NCI-H2081 (cell line): ENCODE results near the gene CACNA1B.

Source experiments
- DNase-seq, 2 experiments: peaks; one replicate each; lab custom pipeline; 2025; lab: John Stamatoyannopoulos, UW

The CACNA1B gene

GRCh38 chr9:137877506-137878122, at the start of gene CACNA1B:
Gene CACNA1B (plus strand): TSS chr9:137877782. CDS start chr9:137877934, 152 bp downstream.
- DNase-seq = peak; percentile 31 to 55

GRCh38 chr9:137827908-137828526, 49.6 kb upstream of the CACNA1B start:
- no peak for DNase-seq

- no peak for DNase-seq
Measured at GRCh38 chr9:137828527-137829259, 48.9 kb upstream of the CACNA1B start.

DNA sequence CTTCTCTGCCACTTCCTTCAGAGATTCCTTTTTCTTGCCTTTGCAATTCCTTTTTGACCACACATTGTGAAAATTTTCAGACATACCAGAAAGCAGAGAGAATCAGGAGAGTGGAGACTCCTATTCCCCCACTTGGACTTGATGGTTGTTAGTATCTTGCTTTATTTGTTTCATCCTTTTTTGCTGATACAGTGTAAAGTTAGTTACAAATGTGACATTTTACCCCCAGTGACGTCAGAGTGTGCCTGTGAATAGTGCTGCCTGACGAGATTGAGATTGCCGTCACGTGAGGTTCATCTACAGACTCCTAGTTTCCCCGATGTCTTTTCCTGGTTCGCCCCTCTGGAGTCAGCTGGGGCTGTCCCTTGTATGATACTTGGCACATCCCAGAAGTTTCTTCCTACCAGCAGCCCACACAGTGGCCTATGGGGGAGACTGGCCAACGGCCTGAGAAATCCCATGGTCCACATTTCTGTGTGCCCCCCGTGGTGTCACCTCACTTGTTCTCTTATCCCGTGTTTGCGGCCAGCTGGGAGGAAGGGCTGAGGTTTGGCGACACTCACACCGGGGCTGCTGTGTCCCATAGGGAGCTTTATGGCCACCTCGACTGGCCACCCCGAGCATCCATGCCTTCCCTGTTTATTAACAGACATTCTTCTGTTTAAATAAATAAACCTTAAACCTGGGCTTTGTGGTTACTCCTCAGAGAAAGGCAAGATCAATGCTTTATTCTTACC, 48.2 kb upstream of the CACNA1B start:
- no peak for DNase-seq

GRCh38 chr9:137832191-137832700, 45.3 kb upstream of the CACNA1B start:
- DNase-seq = no peak

- DNase-seq = no peak
Measured at GRCh38 chr9:137832830-137833590, 44.6 kb upstream of the CACNA1B start.

GRCh38 chr9:137833721-137834613, 43.6 kb upstream of the CACNA1B start:
- DNase-seq = no peak

- no peak for DNase-seq
Measured at GRCh38 chr9:137834846-137835546, 42.6 kb upstream of the CACNA1B start.

- no peak for DNase-seq
Measured at GRCh38 chr9:137836151-137836830, 41.3 kb upstream of the CACNA1B start.

DNA sequence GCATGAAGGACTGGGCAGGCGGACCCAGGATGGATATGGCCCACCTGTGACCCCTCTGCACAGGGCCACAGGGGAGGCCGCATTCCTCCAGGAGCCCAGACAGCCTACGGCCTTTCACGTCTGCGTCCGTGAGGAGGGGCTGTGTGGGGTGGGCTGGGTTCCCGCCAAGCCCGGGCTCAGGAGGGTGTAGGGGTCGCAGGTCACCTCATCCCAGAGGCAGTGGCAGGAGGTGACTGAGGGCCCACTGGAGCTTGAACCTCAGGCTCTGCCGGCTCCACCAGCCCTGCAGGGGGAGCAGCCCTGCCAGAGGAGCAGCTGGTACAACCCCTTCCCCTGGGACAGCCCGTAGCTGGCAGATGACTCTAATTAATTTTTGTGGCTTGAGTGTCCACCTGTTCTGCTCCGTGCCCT, 40.7 kb upstream of the CACNA1B start:
- no peak for DNase-seq

DNA sequence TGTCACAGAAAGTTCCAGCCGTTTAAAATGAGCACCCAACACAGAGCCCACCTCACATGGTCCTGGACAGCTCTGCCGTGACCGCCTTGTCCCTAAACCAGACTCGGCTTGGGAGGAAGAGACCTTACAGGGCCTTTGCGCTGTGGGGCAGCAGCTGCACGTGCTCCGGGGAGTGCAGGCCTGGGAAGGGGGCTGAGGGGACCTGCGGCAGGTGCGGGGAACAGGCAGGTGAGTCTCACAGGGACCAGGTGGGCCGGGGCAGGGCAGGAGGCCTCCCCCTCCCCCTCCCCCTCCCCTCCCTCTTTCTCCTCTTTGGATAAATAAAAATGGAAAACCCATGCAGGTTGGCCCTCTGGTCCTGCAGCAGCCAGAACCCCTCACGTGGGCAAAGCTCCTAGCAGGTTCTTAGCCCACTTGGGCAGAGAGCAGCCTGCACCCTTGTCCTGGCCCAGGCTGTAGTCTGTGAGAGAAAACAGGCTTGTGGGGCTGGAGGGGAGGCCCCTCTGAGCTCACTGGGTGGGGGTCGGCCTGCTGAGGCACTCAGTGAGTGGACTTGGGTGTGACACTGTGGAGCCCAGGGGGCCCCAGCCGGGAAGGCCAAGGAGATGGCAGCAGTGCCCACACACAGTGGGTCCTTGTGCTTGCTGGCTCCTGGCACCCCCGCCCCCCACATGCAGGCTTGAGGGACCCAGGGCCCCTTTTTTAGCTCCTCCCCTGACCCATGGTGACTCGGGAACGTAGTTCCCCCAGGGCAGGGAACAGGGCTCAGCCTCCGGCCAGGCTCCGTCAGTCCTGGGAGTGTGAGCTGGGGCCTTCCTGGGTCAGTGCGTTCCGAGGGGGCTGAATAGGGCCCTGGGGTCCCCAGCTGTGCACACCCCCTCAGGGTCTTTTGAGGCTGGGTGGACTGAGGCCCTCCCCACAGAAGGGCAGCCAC, 40.0 kb upstream of the CACNA1B start:
- DNase-seq = no peak

- no peak for DNase-seq
Measured at GRCh38 chr9:137838576-137838975, 39.0 kb upstream of the CACNA1B start.

DNA sequence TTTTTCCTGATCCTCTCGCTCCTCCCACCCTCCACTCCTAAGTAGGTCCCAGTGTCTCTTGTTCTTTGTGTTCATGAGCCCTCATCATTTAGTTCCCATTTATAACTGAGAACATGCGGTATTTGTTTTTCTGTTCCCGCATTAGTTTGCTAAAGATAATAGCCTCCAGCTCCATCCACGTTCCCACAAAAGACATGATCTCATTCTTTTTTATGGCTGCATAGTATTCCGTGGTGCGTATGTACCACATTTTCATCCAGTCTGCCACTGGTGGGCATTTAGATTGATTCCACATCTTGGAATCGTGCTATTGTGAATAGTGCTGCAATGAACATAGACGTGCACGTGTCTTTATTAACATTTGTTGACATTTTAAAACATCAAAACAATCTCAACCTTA, 34.2 kb upstream of the CACNA1B start:
- DNase-seq = no peak

DNA sequence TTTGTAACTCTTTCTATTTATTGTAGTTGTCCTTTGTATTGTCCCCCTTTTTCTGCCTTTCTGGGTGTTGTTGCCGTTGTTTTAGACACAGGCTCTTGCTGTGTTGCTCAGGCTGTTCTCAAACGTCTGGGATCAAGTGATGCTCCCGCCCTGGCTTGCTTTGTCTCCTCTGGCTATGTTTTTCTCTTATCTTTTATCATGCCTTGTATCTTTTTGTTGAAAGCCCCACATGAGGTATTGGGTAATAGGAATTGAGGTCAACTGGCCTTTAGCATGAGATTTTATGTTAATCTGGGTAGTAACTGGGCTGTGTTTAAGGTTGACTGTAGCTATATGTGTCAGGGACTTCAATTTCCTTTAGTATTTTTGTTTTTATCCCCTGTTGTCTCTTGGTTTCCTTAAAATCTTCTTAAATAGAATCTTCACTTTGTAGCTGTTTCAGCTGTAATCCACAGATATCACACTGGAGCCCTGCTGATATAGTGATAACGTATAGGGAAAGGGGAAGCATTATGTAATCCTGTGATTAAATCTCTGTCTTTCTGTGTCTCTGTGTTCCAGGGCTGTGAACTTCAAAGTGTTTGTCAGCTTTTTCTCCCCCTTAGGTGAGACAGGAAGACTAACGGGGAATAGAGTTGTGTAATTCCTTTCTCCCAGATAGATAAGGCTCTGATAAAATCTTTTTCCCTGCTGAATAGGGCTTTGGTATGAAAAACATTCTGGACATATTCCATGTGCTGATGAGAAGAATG, 25.9 kb upstream of the CACNA1B start:
- DNase-seq = no peak

GRCh38 chr9:137853392-137853995, 24.1 kb upstream of the CACNA1B start:
- DNase-seq = no peak

DNA sequence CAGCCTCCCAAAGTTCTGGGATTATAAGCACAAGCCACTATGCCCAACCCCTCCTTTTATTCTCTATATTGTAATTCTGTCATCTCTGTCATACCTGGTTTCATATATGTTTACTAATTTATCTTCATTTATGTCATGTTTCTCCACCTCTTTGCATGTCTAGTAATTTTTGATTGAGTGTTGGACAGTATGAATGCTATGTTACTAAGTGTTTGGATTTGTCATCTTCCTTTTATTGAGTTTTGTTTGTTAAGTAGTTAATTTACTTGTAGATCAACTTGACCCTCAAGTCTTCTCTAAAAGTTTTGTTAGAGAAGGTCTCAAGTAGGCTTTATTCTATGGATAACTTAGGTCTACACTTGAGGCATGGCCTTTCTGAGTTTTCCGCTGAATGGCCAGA, 17.2 kb upstream of the CACNA1B start:
- no peak for DNase-seq

GRCh38 chr9:137865581-137866145, 11.9 kb upstream of the CACNA1B start:
- no peak for DNase-seq
